ENCODE results near the gene MED12.

MED12 gene

GRCh38 chrX:71167031-71167781 lies 48.8 kb downstream of the MED12 start:
- TF ChIP-seq CTCF (conservative IDR thresholded peaks at IDR 0.05; ENCODE audit: control insufficient read depth, insufficient read depth, low read depth, low read length), result no peak
- H3K4me3 ChIP-seq (ENCODE audit: control insufficient read depth, low read depth, low read length), result no peak overlapping the region
- no peak for DNase-seq (ENCODE audit: low read depth)

GRCh38 chrX:71168134-71168533 lies 49.7 kb downstream of the MED12 start:
- DNase-seq (ENCODE audit: low read depth), result no peak
- TF ChIP-seq CTCF (conservative IDR thresholded peaks at IDR 0.05; ENCODE audit: control insufficient read depth, insufficient read depth, low read depth, low read length), result no peak
- no peak overlapping the region for H3K4me3 ChIP-seq (ENCODE audit: control insufficient read depth, low read depth, low read length)

- TF ChIP-seq CTCF (conservative IDR thresholded peaks at IDR 0.05; ENCODE audit: control insufficient read depth, insufficient read depth, low read depth, low read length), result no peak
- no peak overlapping the region for H3K4me3 ChIP-seq (ENCODE audit: control insufficient read depth, low read depth, low read length)
- no peak for DNase-seq (ENCODE audit: low read depth)
Measured at GRCh38 chrX:71169586-71169985, 51.2 kb downstream of the MED12 start.

GRCh38 chrX:71170660-71171059 lies 52.3 kb downstream of the MED12 start:
- no peak for DNase-seq (ENCODE audit: low read depth)
- no peak overlapping the region for H3K4me3 ChIP-seq (ENCODE audit: control insufficient read depth, low read depth, low read length)
- TF ChIP-seq CTCF (conservative IDR thresholded peaks at IDR 0.05; ENCODE audit: control insufficient read depth, insufficient read depth, low read depth, low read length), result no peak

GRCh38 chrX:71171110-71171801 lies 52.9 kb downstream of the MED12 start:
- no peak for TF ChIP-seq CTCF (conservative IDR thresholded peaks at IDR 0.05; ENCODE audit: control insufficient read depth, insufficient read depth, low read depth, low read length)
- H3K4me3 ChIP-seq (ENCODE audit: control insufficient read depth, low read depth, low read length), result no peak overlapping the region
- DNase-seq (ENCODE audit: low read depth), result no peak

- no peak for TF ChIP-seq CTCF (conservative IDR thresholded peaks at IDR 0.05; ENCODE audit: control insufficient read depth, insufficient read depth, low read depth, low read length)
- DNase-seq (ENCODE audit: low read depth), result no peak
- H3K4me3 ChIP-seq (ENCODE audit: control insufficient read depth, low read depth, low read length), result no peak overlapping the region
Measured at GRCh38 chrX:71173440-71173839, 55.0 kb downstream of the MED12 start.
